HepG2 (cell line): ENCODE results near the gene MAPRE3. TPM values are rescaled to one million over a fixed set of nuclear protein-coding genes. Genes with fewer than 3 reads are reported as not detected.

Experiments used
- ARID5B ChIP-seq: IDR thresholded peaks from 2 replicates; pipeline ENCODE4 v1.4.0; 2020; ENCODE audit warnings: mild to moderate bottlenecking, missing genetic modification reagents
- CENPX ChIP-seq: sonication (generic); formaldehyde crosslinking; IDR thresholded peaks from 2 replicates; pipeline ENCODE4 v1.9.0; 2021; ENCODE audit warnings: mild to moderate bottlenecking, missing genetic modification reagents, moderate library complexity
- GABPB1 ChIP-seq: IDR thresholded peaks from 2 replicates; pipeline ENCODE4 v1.6.1; 2016; ENCODE audit warnings: mild to moderate bottlenecking, missing genetic modification reagents, moderate library complexity, missing compliant biosample characterization
- IRF2 ChIP-seq: IDR thresholded peaks from 2 replicates; pipeline ENCODE4 v1.6.1; 2018; ENCODE audit warnings: missing genetic modification reagents, missing compliant biosample characterization
- KLF6 ChIP-seq: IDR thresholded peaks from 2 replicates; pipeline ENCODE4 v1.8.0; 2016; ENCODE audit warnings: missing biosample characterization, missing genetic modification reagents
- MBNL3 ChIP-seq: fragments of 250-450 bp; sonication (Bioruptor Pico); conservative IDR thresholded peaks from 2 replicates; pipeline ENCODE4 v1.8.0; 2022; ENCODE audit warnings: mild to moderate bottlenecking, inconsistent platforms
- MED13 ChIP-seq: sonication (generic); formaldehyde crosslinking; IDR thresholded peaks from 2 replicates; pipeline ENCODE4 v1.5.0; 2020; ENCODE audit warnings: missing genetic modification reagents
- NFAT5 ChIP-seq: sonication (generic); formaldehyde crosslinking; IDR thresholded peaks from 2 replicates; pipeline ENCODE4 v1.4.0; 2020; ENCODE audit warnings: missing genetic modification reagents
- NKX3-1 ChIP-seq: sonication (generic); formaldehyde crosslinking; IDR thresholded peaks from 2 replicates; pipeline ENCODE4 v1.5.0; 2020; ENCODE audit warnings: missing genetic modification reagents
- PHF5A ChIP-seq: IDR thresholded peaks from one replicate; pipeline ENCODE4 v1.6.1; 2018; ENCODE audit warnings: low read depth, missing genetic modification reagents; ENCODE audit not compliant: unreplicated experiment
- PRPF4 ChIP-seq: fragments of 200-400 bp; formaldehyde crosslinking; IDR thresholded peaks from 2 replicates; pipeline ENCODE4 v1.6.1; 2016; ENCODE audit warnings: low read length, low read depth; ENCODE audit not compliant: poor library complexity, severe bottlenecking
- RCOR2 ChIP-seq: IDR thresholded peaks from 2 replicates; pipeline ENCODE4 v1.6.1; 2016; ENCODE audit warnings: missing biosample characterization, missing genetic modification reagents
- RORA ChIP-seq: sonication (generic); formaldehyde crosslinking; IDR thresholded peaks from 2 replicates; pipeline ENCODE4 v1.5.0; 2020; ENCODE audit warnings: mild to moderate bottlenecking, missing genetic modification reagents, moderate library complexity
- RXRA ChIP-seq: sonication (generic); formaldehyde crosslinking; IDR thresholded peaks from 2 replicates; pipeline ENCODE4 v1.5.1; 2020; ENCODE audit warnings: missing genetic modification reagents
- ZMYM2 ChIP-seq: sonication (generic); formaldehyde crosslinking; IDR thresholded peaks from 2 replicates; pipeline ENCODE4 v1.8.0; 2022; ENCODE audit warnings: mild to moderate bottlenecking, missing genetic modification reagents
- ZMYM4 ChIP-seq: sonication (generic); formaldehyde crosslinking; IDR thresholded peaks from 2 replicates; pipeline ENCODE4 v1.8.1; 2023; ENCODE audit warnings: mild to moderate bottlenecking, missing genetic modification reagents
- ZNF160 ChIP-seq: sonication (generic); formaldehyde crosslinking; IDR thresholded peaks from 2 replicates; pipeline ENCODE4 v1.8.0; 2022; ENCODE audit warnings: mild to moderate bottlenecking, inconsistent platforms, missing genetic modification reagents
- ZNF331 ChIP-seq: sonication (generic); formaldehyde crosslinking; IDR thresholded peaks from 2 replicates; pipeline ENCODE4 v1.4.0; 2020; ENCODE audit warnings: missing genetic modification reagents
- ZNF605 ChIP-seq: sonication (generic); formaldehyde crosslinking; IDR thresholded peaks from 2 replicates; pipeline ENCODE4 v1.8.0; 2022; ENCODE audit warnings: mild to moderate bottlenecking, missing genetic modification reagents
- ZNF660 ChIP-seq: sonication (generic); formaldehyde crosslinking; IDR thresholded peaks from 2 replicates; pipeline ENCODE4 v1.5.1; 2020; ENCODE audit warnings: mild to moderate bottlenecking, low read depth, missing genetic modification reagents, borderline replicate concordance
- ZNF746 ChIP-seq: sonication (generic); formaldehyde crosslinking; IDR thresholded peaks from 2 replicates; pipeline ENCODE4 v1.8.0; 2022; ENCODE audit warnings: mild to moderate bottlenecking, missing genetic modification reagents
- ZNF83 ChIP-seq: sonication (generic); formaldehyde crosslinking; IDR thresholded peaks from 2 replicates; pipeline ENCODE4 v1.4.0; 2020; ENCODE audit warnings: missing genetic modification reagents, mild to moderate bottlenecking, borderline replicate concordance
- ZSCAN22 ChIP-seq: sonication (generic); formaldehyde crosslinking; IDR thresholded peaks from 2 replicates; pipeline ENCODE4 v1.4.0; 2020; ENCODE audit warnings: mild to moderate bottlenecking, missing genetic modification reagents
- polyA plus RNA-seq, 8 experiments: library from polyadenylated mRNA; depleted of rRNA in 3 of 8; stranded (reverse) in 7 of 8; unstranded in 1 of 8; fragments of >200 nt; fragmentation: Illumina TruSeq in 4 of 8; extraction: Trizol in 4 of 8; gene quantifications; 2 replicates each; pipeline versions ENCODE4 v1.2.1 to v1.2.3, GENCODE V29; 2011 to 2016; ENCODE audit warnings: low read depth in 4 of 8, missing spikeins in 1 of 8, mixed read lengths in 1 of 8; ENCODE audit not compliant: insufficient read depth in 1 of 8
- total RNA-seq, 5 experiments: library from RNA; depleted of rRNA; stranded (reverse); fragments of >200 nt; fragmentation: Illumina TruSeq; extraction: Trizol; gene quantifications; 2 replicates each; pipeline ENCODE4 v1.2.3, GENCODE V29; 2016; ENCODE audit warnings: low read depth in 1 of 5

The MAPRE3 gene
- total and polyA plus RNA-seq, 2 of the 13 experiments (the other 11 are each of a cell fraction or from before 2014, with no cell fraction given) = 0.31 to 0.91 TPM

GRCh38 chr2:26925100-26925791, 45.2 kb upstream of the MAPRE3 start (continued):
- TF ChIP-seq PRPF4 (no peak), ZNF331 (CRISPR knock-in tag) (peak; percentile 90), ARID5B (CRISPR knock-in tag) (peak; percentile 83), ZSCAN22 (CRISPR knock-in tag) (no peak; the same call in 1 of the 2 replicates), ZMYM2 (CRISPR knock-in tag) (peak; percentile 67; the same call in 1 of the 2 replicates), GABPB1 (CRISPR knock-in tag) (peak; percentile 85), ZMYM4 (peak; percentile 87), ZNF660 (CRISPR knock-in tag) (no peak), NFAT5 (CRISPR knock-in tag) (no peak), ZNF605 (CRISPR knock-in tag) (no peak; the same call in 1 of the 2 replicates), PHF5A (CRISPR knock-in tag) (peak; percentile 42), CENPX (CRISPR knock-in tag) (no peak), RXRA (CRISPR knock-in tag) (peak; percentile 82), RCOR2 (CRISPR knock-in tag) (peak; percentile 83), ZNF160 (CRISPR knock-in tag) (peak; percentile 74; the same call in 1 of the 2 replicates), ZNF83 (CRISPR knock-in tag) (no peak; the same call in 1 of the 2 replicates), IRF2 (CRISPR knock-in tag) (peak; percentile 47; the same call in 1 of the 2 replicates), MED13 (CRISPR knock-in tag) (no peak), MBNL3 (CRISPR knock-in tag) (no peak), ZNF746 (CRISPR knock-in tag) (peak; percentile 43; the same call in 1 of the 2 replicates), KLF6 (no peak), RORA (CRISPR knock-in tag) (no peak), NKX3-1 (CRISPR knock-in tag) (no peak)
